Dermis blood vessel endothelial cell (primary cell): Measurements from ENCODE around the gene GOSR2. TPM values are rescaled to one million over a fixed set of nuclear protein-coding genes. Genes with fewer than 3 reads are reported as not detected.
"Not testable (repeated sequence)": the region's sequence is repeated elsewhere in the genome, so short reads cannot be mapped to it uniquely, and the experiment has no call there.

Source experiments
- DNase-seq: peaks from one replicate; pipeline ENCODE4 v3.0.0; 2010
- total RNA-seq: library from RNA; depleted of rRNA; stranded (reverse); fragments of >200 nt; gene quantifications from 2 replicates; pipeline ENCODE4 v1.2.3, GENCODE V29; 2014

The GOSR2 gene
- total RNA-seq, 1 donor from 2014 or later, result 46.6 TPM

DNA sequence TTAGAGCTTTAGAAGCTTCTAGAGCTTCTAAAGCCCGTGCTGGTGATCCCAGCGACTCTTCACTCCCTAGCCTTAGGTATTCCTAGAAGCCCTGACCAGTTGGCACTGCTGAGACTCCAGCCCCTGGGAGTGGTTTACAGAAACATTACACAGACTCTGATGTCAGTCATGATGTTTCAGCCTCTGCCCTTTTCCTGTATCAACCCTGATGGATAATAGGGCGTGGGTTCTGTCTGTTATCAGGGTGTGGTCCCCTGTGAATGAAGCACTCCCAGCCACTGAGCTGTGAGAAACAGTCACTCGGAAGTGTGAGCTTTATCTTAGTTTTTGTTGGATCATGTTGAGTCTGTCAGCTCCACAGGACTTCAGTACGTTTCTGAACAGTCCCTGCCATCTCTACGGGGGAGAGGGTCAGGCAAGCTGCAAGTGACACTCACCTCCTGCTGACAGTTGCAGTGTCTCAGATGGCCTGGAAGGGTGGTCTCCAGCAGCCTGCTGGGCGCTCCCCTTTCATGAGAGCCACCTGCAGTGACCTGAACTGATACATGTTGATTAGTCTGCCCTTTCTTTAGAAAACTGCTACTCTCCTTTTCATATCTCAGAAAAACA, 12.8 kb downstream of the GOSR2 start:
- peak; percentile 8 for DNase-seq

- peak; percentile 90 for DNase-seq
Observed at GRCh38 chr17:46940692-46941404, 17.9 kb downstream of the GOSR2 start.

DNA sequence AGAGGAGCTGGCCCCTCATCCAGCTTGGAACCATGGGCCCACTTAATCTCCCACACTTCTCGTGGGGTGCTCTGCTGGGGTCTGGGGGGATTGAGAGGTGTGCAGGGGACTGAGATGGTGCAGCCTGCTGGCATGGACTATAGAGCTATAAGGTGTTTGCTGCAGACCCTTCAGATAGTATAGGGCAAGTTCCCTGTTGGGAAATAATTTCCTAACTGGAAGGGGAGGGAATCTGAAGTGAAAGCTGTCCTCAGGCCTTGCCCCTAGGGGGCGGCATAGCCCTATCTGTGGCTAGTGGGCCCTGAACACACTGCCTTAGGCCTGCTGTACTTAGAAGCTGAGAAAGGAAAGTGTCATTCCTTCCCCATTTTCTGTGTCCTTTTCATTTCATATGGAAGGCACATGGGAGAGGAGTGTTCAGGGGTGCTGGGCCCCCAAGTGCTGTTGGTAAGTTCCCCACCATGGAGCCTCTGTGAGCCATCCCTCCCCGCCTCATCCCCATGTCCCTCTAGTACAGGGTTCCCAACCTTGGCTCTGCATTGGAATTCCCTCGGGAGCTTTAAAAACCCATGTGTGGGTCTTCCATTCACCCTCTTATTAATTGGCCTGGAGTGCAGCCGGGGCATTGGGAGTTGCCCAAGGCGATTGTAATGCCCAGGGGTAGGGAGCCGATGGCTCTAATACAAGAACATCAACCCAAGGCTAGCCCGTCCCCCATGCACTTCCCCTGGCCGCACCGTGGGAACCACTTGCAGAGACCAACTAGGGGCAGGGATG, 19.7 kb downstream of the GOSR2 start:
- DNase-seq, result peak; percentile 89

- DNase-seq, result no peak
Observed at GRCh38 chr17:46943218-46943500, 20.2 kb downstream of the GOSR2 start.

DNA sequence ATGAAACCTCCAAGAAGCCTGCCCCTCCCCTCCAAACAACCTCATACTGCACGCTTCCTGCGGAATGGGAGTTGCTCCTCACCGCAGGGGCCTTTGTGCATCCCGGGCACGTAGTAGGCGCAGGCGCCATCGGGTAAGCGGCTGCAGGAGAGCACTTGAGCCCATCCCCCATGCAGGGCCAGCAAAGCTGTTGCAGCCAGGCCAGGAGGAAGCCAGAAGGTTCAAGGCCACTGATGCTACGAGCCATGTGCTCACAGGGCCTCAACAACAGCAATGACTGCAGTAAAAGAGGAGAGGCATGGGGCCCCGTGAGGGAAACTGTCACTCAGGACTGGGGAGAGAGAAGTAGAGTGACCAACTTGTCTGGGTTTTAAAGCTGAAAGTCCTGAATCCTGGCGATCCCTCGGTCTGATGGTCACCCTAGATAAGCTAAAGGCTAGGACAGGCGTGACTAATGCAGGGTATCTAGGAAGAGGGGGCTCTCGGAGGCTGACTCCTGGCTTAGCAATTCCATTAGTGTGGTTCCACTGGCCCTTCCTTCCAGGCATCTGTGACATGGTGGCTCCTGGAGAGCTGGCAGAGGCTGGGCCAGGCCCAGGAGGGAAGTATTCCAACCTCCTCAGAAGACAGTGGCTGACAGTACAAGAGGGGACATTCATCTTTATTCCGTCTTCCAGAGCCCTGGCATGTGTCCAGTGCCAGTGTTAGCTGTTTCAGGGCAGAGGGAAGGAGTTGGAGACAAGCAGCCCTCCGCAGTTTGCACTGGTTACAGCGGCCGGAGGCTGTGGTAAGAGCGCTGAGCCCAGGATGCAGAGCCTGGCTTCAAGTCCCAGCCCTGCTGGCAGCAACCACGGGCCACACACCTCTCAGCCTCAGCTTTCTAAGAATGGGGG, 20.8 kb downstream of the GOSR2 start:
- DNase-seq, result peak; percentile 42

DNA sequence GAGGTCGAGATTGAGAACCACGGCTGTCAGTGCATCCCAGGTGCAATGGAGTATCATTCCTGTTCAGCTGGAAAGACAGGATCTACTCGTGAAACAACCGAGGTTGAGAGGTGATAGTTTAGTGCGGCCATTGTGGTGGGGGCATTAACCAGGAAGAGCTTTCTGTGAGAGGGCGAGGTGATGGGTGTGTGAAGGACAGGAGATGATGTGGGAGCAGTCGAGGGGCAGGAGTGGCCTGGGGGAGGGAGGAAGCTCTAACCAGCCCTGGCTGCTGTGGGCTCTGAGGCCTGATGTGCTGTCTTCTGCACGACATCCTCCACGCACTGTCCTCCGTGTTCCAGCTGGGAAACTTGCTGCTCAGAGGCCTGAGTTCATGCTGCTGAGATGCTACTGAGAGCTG, 22.0 kb downstream of the GOSR2 start:
- DNase-seq, result no peak

DNA sequence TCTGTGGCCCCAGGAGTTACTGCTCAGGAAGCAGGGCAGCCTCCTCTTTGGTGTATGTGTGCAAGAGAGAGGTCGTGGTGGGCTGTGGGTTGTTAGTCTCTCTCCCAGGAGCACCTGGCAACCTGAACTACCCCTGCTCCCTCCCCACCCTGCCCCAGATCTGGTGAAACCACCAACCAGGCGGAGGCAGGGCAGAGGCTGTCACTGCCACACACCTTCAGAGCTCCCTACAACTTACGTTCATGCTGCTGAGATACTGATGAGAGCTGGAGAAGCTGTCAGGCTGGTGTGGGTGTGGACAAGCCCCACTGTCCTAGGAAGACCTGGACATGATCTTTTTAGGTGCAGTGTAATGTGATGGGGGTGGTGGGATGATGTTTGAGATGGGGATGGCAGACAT, 24.3 kb downstream of the GOSR2 start:
- no peak for DNase-seq

GRCh38 chr17:46948544-46948943, 25.6 kb downstream of the GOSR2 start:
- no peak for DNase-seq

DNA sequence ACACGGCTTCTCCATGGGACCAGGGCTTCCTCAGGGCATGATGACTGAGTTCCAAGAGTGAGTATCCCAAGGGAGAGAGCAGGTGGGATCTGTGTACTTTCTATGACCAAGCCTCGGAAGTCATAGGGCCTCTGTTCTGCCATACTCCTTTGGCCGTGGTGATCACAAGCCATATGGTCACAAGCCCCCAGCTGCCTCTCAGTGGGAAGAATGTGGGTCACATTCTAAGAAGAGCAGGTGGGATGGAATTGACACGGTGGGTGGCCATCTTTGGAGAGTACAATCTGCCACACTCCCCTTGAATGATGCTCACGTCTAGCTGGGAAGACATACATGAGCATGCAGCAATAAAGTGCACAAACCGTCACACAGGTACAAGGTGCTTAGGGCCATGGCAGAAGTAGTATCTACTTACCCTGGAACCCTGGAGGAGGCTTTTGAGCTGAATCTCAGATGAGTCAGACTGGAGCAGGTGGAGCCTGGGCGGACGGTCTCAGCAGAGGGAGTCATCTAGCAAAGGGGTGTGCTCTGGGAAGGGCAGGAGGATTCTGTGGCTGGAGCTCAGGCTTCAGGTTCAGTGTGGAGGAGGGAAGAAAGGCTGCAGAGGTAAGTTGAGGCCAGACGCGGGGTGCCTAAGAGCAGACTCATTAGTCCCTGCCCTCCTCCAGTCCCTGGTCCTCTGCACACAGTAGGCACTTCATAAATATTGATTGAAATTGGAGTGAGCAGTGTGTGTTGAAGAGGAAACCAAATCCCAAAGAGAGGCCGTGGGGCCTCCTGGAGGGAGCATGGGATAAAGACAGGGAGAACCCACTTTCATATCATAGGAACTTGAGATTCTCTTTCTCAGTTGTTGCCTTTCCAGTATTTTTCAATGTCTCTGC, 26.6 kb downstream of the GOSR2 start:
- DNase-seq, result no peak

DNA sequence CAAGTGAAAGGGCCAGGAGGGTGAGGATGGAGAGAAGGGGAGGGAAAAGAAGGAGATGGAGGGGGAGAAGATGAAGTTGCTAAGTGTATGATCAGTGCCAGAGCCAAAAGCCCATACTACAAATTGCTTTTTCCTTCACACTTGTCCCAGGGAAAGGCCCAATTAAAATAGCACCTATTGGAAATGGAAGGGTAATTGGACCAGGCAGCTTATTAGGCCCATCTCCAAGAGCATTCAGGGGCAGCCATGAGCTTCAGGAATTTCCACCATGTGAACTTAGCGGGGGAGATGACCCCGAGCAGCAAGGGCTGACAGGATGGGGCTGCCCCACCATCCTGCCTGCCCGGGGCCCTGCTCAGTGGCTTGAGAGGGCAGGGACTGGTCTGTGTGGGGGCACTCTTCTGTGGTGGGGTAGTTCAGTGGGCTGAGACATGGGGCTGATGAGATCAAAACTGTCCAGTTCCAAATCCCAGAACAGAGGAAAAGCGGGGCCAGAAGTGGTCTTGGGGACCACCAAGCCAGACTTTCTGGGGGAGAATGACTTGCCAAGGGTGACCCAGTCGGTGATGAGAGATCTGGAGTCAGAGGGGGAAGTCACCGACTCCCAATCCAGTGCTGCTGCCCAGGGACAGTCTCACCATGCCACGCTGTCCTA, 27.5 kb downstream of the GOSR2 start:
- no peak for DNase-seq

GRCh38 chr17:46950997-46951621, 28.1 kb downstream of the GOSR2 start:
- no peak for DNase-seq

DNA sequence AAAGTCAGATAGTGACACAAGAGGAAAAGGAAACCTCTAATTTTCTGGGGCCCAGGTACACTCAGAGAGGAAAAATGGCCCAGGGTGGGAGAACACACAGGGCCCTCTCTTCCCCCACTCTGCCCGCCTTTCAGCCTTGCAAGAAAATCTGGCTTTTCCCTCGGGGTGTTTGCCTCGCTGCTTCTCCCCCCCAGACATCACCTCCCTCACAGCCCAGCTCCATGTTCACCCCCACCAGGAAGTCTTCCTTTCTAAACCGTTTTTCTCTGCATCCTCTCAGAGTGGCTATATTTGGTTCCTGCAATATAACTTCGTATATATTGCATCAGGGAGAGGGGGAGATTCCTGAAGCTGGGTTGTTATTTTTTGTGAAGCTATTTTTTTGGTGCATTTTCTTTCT, 28.7 kb downstream of the GOSR2 start:
- DNase-seq, result no peak

DNA sequence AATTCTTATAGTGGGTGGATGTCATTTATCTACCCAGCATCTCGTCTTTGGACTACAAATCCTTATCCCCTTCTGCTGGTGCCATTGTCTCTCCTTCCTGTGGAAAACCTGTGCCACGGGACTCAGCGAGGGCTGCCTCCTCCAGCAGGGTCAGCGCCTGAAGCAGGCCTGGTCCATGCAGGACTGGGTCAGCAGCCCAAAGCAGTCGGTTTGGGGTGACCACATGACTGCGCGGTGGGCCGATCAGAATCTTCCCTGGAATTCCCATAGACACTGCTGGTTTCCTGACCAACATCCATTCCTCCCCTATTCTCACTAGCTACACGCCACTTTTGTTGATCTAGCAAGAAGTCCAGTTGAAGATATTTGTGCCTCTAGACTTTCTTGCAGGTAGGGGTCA, 29.2 kb downstream of the GOSR2 start:
- DNase-seq, result no peak

- DNase-seq, result not testable (repeated sequence)
Observed at GRCh38 chr17:46953191-46953590, 30.2 kb downstream of the GOSR2 start.

DNA sequence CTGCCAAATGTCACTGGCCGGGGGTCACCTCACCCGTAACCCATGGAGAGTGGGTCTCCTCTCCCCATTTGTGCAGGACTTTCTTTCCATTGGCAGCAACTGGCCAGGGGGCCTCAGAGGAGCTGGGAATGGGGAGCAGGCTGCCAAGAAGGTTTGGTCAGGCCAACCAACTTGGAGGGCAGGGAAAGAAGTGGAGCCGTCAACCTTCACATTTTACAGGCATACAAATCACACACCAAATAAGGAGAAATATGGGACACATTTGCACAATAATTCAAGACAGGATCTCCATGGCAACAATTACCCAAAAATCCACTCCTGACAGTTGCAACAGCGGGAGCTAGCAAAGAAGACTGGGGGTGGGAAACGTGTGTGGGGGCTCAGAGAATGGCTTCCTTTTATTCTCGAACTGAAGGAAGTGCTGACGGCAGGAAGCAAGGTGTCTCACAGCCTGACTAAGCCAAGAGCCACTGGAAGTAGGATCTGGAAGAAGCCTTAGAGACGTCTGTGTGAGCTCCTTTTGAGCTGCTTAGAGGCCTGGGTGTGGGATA, 35.2 kb downstream of the GOSR2 start:
- no peak for DNase-seq

DNA sequence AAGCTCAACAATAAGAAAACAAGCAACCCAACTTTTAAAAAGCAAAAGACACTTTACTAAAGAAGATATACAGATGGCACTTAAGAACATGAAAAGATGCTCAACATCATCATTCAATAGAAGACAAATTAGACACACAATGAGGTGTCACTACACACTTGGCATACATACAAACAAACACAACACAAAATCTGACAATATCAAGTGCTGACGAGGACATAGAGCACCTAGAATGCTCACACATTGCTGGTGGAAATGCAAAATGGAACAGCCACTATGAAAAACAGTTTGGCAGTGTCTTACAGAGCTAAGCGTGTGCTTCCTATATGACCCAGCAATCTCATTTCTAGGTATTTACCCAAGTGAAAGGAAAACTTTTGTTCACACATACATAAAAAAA, 37.2 kb downstream of the GOSR2 start:
- no peak for DNase-seq

DNA sequence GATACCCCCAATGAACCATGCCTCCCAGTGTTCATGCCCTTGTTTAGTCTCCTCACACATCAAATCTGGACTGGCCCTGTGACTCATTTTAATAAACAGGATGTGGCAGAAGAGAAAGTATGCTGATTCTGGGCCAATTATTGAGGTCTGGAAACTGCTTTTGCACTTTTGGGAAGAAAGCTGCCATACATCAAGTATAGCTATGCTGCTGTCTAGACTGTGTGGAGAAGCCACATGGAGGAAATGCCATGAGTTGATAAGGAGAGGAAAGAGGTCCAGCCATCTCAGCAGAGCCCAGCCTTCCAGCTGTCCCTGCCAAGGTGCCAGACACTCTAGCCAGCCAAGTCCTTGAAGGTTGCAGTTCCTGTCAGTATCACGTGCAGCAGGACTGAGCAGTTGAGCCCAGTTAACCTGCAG, 39.4 kb downstream of the GOSR2 start:
- DNase-seq, result peak; percentile 17

- DNase-seq, result no peak
Observed at GRCh38 chr17:46963571-46963970, 40.6 kb downstream of the GOSR2 start.

DNA sequence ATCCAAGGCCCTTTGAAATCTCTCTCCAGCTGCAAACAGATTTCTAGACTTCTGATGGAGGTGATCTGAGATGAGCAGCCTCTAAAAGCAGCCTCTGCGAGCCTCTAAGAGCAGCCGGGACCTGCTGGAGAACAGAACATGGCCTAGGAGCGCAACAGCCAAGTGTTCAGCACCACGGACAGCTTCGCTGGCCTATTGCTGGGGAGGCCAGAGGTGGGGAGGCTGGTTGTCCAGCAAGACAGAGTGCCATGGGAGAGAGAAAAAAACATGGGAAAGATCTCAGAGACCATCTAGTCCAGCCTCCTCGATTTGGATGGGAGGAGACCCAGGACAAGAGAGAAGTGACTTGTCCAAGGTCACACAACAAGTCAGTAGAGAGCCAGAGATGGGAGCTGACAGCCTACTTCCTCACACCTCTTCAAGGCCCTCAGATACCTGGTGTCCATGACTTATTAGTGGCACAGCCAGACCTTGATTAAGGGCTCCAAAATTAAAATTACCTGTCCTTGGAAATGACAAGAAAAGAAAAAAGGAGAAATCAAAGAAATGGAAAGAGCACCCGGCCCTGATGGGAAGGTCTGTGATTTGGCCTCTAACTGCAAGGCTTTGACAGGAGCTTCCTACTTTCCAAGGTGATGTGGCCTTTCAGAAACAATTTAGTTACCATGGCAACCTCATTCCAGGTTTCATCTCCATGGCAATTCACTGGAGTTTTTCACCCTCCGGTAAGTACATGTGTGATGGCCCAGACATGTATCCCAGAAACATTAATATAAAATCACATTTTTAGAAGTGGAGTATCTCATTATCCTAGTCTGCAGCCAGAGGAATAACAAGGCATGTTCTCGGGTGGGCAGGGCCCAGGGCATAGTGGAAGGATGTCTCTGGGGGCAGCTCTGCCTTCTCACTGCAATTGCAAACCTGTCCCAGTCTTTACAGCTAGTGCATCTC, 41.6 kb downstream of the GOSR2 start:
- DNase-seq, result peak; percentile 51
